ENCODE data around the gene KCTD11. TPM values are rescaled to one million over a fixed set of nuclear protein-coding genes. Genes with fewer than 3 reads are reported as not detected.
A peak's percentile ranks its signal among the peaks of the same experiment; 100 is the strongest.

The KCTD11 gene
- total RNA-seq, 6 experiments from 2014 or later: 2.2 to 4.4 (median 2.9) TPM

DNA sequence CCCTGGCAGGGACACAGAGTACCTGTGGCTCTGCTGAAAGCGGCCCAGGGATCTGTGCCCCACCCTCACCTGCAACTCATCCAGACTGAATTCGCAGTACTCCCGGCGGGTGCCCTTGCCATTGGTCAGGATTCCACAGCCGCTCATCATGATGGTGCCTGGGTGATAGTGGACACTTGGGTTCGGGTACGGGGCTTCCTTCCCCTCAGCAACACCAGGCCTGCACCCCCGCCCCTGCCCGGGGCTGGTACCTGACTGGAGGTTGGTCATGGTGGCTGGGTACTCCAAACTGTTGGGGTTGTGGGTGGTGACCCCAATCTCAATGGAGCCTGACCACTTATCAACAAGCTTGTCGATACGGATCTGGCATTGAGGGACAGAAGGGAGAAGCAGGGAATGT lies 25.8 kb upstream of the KCTD11 start:
- peaks cover 0 to 14% (median 3%) of the 10 kb centered on the region in 4 donors for H3K4me1 ChIP-seq
- H3K27me3 ChIP-seq: no peaks in the 10 kb centered on the region
- TF ChIP-seq POLR2A (IDR thresholded peaks at IDR 0.05) (no peak), CTCF (IDR thresholded peaks at IDR 0.05) (no peak)
- H3K4me3 ChIP-seq: no peak overlapping the region
- no peak overlapping the region for H3K27ac ChIP-seq
- no peak for ATAC-seq
- H3K36me3 ChIP-seq: peaks cover 0 to 33% (median 9%) of the 10 kb centered on the region in 4 donors
- H3K9me3 ChIP-seq: no peaks in the 10 kb centered on the region
- DNase-seq: no peak
- intact Hi-C loops (cut with DNase I): no loop called here
- WGBS (ENCODE audit: insufficient coverage, low coverage, low lambda C conversion rate, missing lambda C conversion rate): 66% methylated on average over 3 of the region's 11 CpGs

DNA sequence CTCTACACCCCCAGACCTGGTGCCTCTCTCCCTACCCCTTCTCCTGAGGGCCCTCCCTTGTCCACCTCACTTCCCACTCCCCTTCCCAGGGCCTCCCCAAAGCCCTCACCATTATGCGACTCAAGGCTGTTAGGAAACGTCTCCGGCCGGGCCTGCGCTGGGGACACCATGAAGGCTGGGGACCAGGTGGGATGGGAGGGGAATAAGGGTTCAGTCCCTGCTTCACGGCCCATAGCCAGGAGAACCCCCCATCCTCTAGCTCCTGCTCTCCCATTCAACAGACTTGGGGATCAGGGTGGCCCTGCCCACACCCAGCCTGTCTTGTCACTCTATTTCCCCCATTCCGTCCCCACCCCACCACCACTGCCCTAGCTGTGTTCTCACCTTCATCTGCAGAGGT lies 24.9 kb upstream of the KCTD11 start:
- Histone ChIP-seq H3K27ac (no peak overlapping the region), H3K27me3 (no peaks in the 10 kb centered on the region), H3K4me3 (no peak overlapping the region), H3K36me3 (peaks cover 0 to 26% (median 9%) of the 10 kb centered on the region in 4 donors), H3K4me1 (peaks cover 0 to 14% (median 3%) of the 10 kb centered on the region in 4 donors), H3K9me3 (no peaks in the 10 kb centered on the region)
- ATAC-seq (no peak), DNase-seq (no peak)
- intact Hi-C loops (cut with DNase I): no loop called here
- 93% methylated on average over 6 of the region's 7 CpGs for WGBS (ENCODE audit: insufficient coverage, low coverage, low lambda C conversion rate, missing lambda C conversion rate)
- TF ChIP-seq CTCF (IDR thresholded peaks at IDR 0.05): no peak
- TF ChIP-seq POLR2A (IDR thresholded peaks at IDR 0.05): no peak

- ATAC-seq (no peak), DNase-seq (no peak)
- Histone ChIP-seq H3K4me3 (no peak overlapping the region), H3K9me3 (no peaks in the 10 kb centered on the region), H3K36me3 (peaks cover 0 to 21% (median 7%) of the 10 kb centered on the region in 4 donors), H3K4me1 (peaks cover 0 to 14% (median 3%) of the 10 kb centered on the region in 4 donors), H3K27me3 (no peaks in the 10 kb centered on the region), H3K27ac (no peak overlapping the region)
- intact Hi-C loops (cut with DNase I): no loop called here
- TF ChIP-seq POLR2A (IDR thresholded peaks at IDR 0.05): no peak
- no peak for TF ChIP-seq CTCF (IDR thresholded peaks at IDR 0.05)
- WGBS (ENCODE audit: insufficient coverage, low coverage, low lambda C conversion rate, missing lambda C conversion rate): no CpG with 5 or more reads among the region's 17 CpGs
Measured at GRCh38 chr17:7327501-7327900, 24.5 kb upstream of the KCTD11 start.

GRCh38 chr17:7328009-7328408 lies 24.0 kb upstream of the KCTD11 start:
- 100% methylated on average over 1 of the region's 1 CpG for WGBS (ENCODE audit: insufficient coverage, low coverage, low lambda C conversion rate, missing lambda C conversion rate)
- Histone ChIP-seq H3K27me3 (no peaks in the 10 kb centered on the region), H3K4me3 (peak overlapping the region in 1 of 3 donors; percentile 100), H3K4me1 (peaks cover 0 to 14% (median 3%) of the 10 kb centered on the region in 4 donors), H3K9me3 (no peaks in the 10 kb centered on the region), H3K36me3 (peaks cover 0 to 16% (median 5%) of the 10 kb centered on the region in 4 donors), H3K27ac (no peak overlapping the region)
- DNase-seq (no peak), ATAC-seq (no peak)
- no peak for TF ChIP-seq POLR2A (IDR thresholded peaks at IDR 0.05)
- TF ChIP-seq CTCF (IDR thresholded peaks at IDR 0.05): no peak
- intact Hi-C loops (cut with DNase I): no loop called here
